Measurements from ENCODE around the gene TOLLIP.
A peak's percentile ranks its signal among the peaks of the same experiment; 100 is the strongest.
"Not testable (repeated sequence)": the region's sequence is repeated elsewhere in the genome, so short reads cannot be mapped to it uniquely, and the experiment has no call there.

Gene TOLLIP

GRCh38 chr11:1309498-1310317 is at the start of gene TOLLIP:
Gene TOLLIP, minus strand, starts transcription at chr11:1309632. Its CDS starts 134 bp downstream, at chr11:1309498.
- DNase-seq (ENCODE audit: low read depth), result peak; percentile 98

- DNase-seq (ENCODE audit: low read depth), result not testable (repeated sequence)
Measured at GRCh38 chr11:1358931-1359330, 49.5 kb upstream of the TOLLIP start.

- DNase-seq (ENCODE audit: low read depth), result no peak
Measured at GRCh38 chr11:1358286-1358685, 48.9 kb upstream of the TOLLIP start.

- no peak for DNase-seq (ENCODE audit: low read depth)
Measured at GRCh38 chr11:1356478-1356960, 47.1 kb upstream of the TOLLIP start.

- DNase-seq (ENCODE audit: low read depth), result no peak
Measured at GRCh38 chr11:1356007-1356435, 46.6 kb upstream of the TOLLIP start.

GRCh38 chr11:1354125-1354938 is 44.9 kb upstream of the TOLLIP start:
- no peak for DNase-seq (ENCODE audit: low read depth)

- DNase-seq (ENCODE audit: low read depth), result no peak
Measured at GRCh38 chr11:1353383-1354124, 44.1 kb upstream of the TOLLIP start.

GRCh38 chr11:1352696-1353382 is 43.4 kb upstream of the TOLLIP start:
- no peak for DNase-seq (ENCODE audit: low read depth)

GRCh38 chr11:1351278-1351937 is 42.0 kb upstream of the TOLLIP start:
- no peak for DNase-seq (ENCODE audit: low read depth)

GRCh38 chr11:1350086-1350725 is 40.8 kb upstream of the TOLLIP start:
- DNase-seq (ENCODE audit: low read depth), result no peak

- DNase-seq (ENCODE audit: low read depth), result no peak
Measured at GRCh38 chr11:1349327-1350041, 40.1 kb upstream of the TOLLIP start.

GRCh38 chr11:1348796-1349326 is 39.4 kb upstream of the TOLLIP start:
- no peak for DNase-seq (ENCODE audit: low read depth)

- no peak for DNase-seq (ENCODE audit: low read depth)
Measured at GRCh38 chr11:1348146-1348795, 38.8 kb upstream of the TOLLIP start.

GRCh38 chr11:1347411-1347999 is 38.1 kb upstream of the TOLLIP start:
- not testable (repeated sequence) for DNase-seq (ENCODE audit: low read depth)

GRCh38 chr11:1346669-1347390 is 37.4 kb upstream of the TOLLIP start:
- no peak for DNase-seq (ENCODE audit: low read depth)

- DNase-seq (ENCODE audit: low read depth), result no peak
Measured at GRCh38 chr11:1345737-1346513, 36.5 kb upstream of the TOLLIP start.

- no peak for DNase-seq (ENCODE audit: low read depth)
Measured at GRCh38 chr11:1344056-1344635, 34.7 kb upstream of the TOLLIP start.

Measured in activated T-cell treated with anti-CD3 and anti-CD28 coated beads for 48 hours (primary cell).